ENCODE data around the gene ZYG11A.

The ZYG11A gene

GRCh38 chr1:52880206-52880605 lies 37.6 kb downstream of the ZYG11A start:
- DNase-seq: no peak

- DNase-seq: no peak
Observed at GRCh38 chr1:52887483-52887882, 44.9 kb downstream of the ZYG11A start.

- no peak for DNase-seq
Observed at GRCh38 chr1:52892424-52893215, 50.1 kb downstream of the ZYG11A start.

GRCh38 chr1:52899445-52899894 lies 56.9 kb downstream of the ZYG11A start:
- no peak for DNase-seq

GRCh38 chr1:52900402-52900801 lies 57.8 kb downstream of the ZYG11A start:
- DNase-seq: no peak

GRCh38 chr1:52901384-52901783 lies 58.8 kb downstream of the ZYG11A start:
- no peak for DNase-seq

GRCh38 chr1:52904208-52904926 lies 61.8 kb downstream of the ZYG11A start:
- no peak for DNase-seq

GRCh38 chr1:52904927-52905698 lies 62.6 kb downstream of the ZYG11A start:
- DNase-seq: peak; percentile 69

- no peak for DNase-seq
Observed at GRCh38 chr1:52906135-52906603, 63.6 kb downstream of the ZYG11A start.

- no peak for DNase-seq
Observed at GRCh38 chr1:52907068-52907811, 64.7 kb downstream of the ZYG11A start.

- DNase-seq: no peak
Observed at GRCh38 chr1:52907812-52908153, 65.2 kb downstream of the ZYG11A start.

GRCh38 chr1:52911541-52911940 lies 69.0 kb downstream of the ZYG11A start:
- no peak for DNase-seq

- DNase-seq: no peak
Observed at GRCh38 chr1:52913014-52913413, 70.5 kb downstream of the ZYG11A start.

GRCh38 chr1:52913537-52913936 lies 71.0 kb downstream of the ZYG11A start:
- peak; percentile 27 for DNase-seq

- no peak for DNase-seq
Observed at GRCh38 chr1:52914463-52914862, 71.9 kb downstream of the ZYG11A start.

- no peak for DNase-seq
Observed at GRCh38 chr1:52915211-52915854, 72.8 kb downstream of the ZYG11A start.

- no peak for DNase-seq
Observed at GRCh38 chr1:52915855-52916220, 73.3 kb downstream of the ZYG11A start.

- DNase-seq: no peak
Observed at GRCh38 chr1:52916241-52916975, 73.8 kb downstream of the ZYG11A start.

- DNase-seq: no peak
Observed at GRCh38 chr1:52917156-52917555, 74.6 kb downstream of the ZYG11A start.

- no peak for DNase-seq
Observed at GRCh38 chr1:52917581-52917980, 75.0 kb downstream of the ZYG11A start.

- DNase-seq: no peak
Observed at GRCh38 chr1:52918201-52918600, 75.6 kb downstream of the ZYG11A start.

Measured in hematopoietic multipotent progenitor cell treated with erythropoietin and hydrocortisone succinate and interleukin-3 and kit ligand, for 6 days (in vitro differentiated cells).